Neural progenitor cell (in vitro differentiated cells): ENCODE measurements around the gene TSPAN14. TPM values are rescaled to one million over a fixed set of nuclear protein-coding genes. Genes with fewer than 3 reads are reported as not detected.
A peak's percentile ranks its signal among the peaks of the same experiment; 100 is the strongest.

Source experiments
- DNase-seq: peaks from one replicate; pipeline ENCODE4 v3.0.0-alpha.2; 2016; ENCODE audit warnings: low spot score
- H2AFZ ChIP-seq: fragments of 200-600 bp; sonication (generic); replicated peaks from 2 replicates; pipeline ENCODE4 v1.6.1; 2016; ENCODE audit warnings: antibody characterized with exemption
- H3F3A ChIP-seq: fragments of 200-600 bp; sonication (generic); 2 replicates; pipeline ENCODE4 v1.6.1; 2016; ENCODE audit warnings: antibody characterized with exemption, low read depth
- H3K27ac ChIP-seq: fragments of 200-600 bp; sonication (generic); 2 replicates; pipeline ENCODE4 v1.5.1; 2016; ENCODE audit warnings: mild to moderate bottlenecking
- H3K27me3 ChIP-seq: fragments of 200-600 bp; sonication (generic); 2 replicates; pipeline ENCODE4 v1.6.1; 2016; ENCODE audit warnings: mild to moderate bottlenecking, moderate library complexity
- H3K36me3 ChIP-seq: fragments of 200-600 bp; sonication (generic); 2 replicates; pipeline ENCODE4 v1.5.1; 2016
- H3K4me1 ChIP-seq: fragments of 200-600 bp; sonication (generic); 2 replicates; pipeline ENCODE4 v1.6.1; 2016; ENCODE audit warnings: mixed run types
- H3K4me2 ChIP-seq: fragments of 200-600 bp; sonication (generic); 2 replicates; pipeline ENCODE4 v1.6.1; 2016
- H3K4me3 ChIP-seq: fragments of 200-600 bp; sonication (generic); 2 replicates; pipeline ENCODE4 v1.5.1; 2016
- H3K79me2 ChIP-seq: fragments of 200-600 bp; sonication (generic); 2 replicates; pipeline ENCODE4 v1.6.1; 2016; ENCODE audit warnings: low read depth
- H3K9ac ChIP-seq: fragments of 200-600 bp; sonication (generic); 2 replicates; pipeline ENCODE4 v1.6.1; 2016
- H3K9me3 ChIP-seq: fragments of 200-600 bp; sonication (generic); 2 replicates; pipeline ENCODE4 v1.5.1; 2016; ENCODE audit warnings: low read depth
- H4K20me1 ChIP-seq: fragments of 200-600 bp; sonication (generic); 2 replicates; pipeline ENCODE4 v1.6.1; 2016; ENCODE audit warnings: low read depth
- H3K27ac Mint-ChIP-seq: 3 replicates; pipeline ENCODE4 v1.8.0; 2021; ENCODE audit warnings: mixed read lengths
- H3K27me3 Mint-ChIP-seq: 2 replicates; pipeline ENCODE4 v1.8.0; 2022; ENCODE audit warnings: low read depth, mild to moderate bottlenecking, inconsistent platforms, moderate library complexity, mixed read lengths; ENCODE audit not compliant: insufficient read depth
- H3K36me3 Mint-ChIP-seq: 3 replicates; pipeline ENCODE4 v1.8.0; 2021; ENCODE audit warnings: mixed read lengths
- H3K4me1 Mint-ChIP-seq: 3 replicates; pipeline ENCODE4 v1.8.0; 2021; ENCODE audit warnings: mixed read lengths
- H3K4me3 Mint-ChIP-seq: 3 replicates; pipeline ENCODE4 v1.8.0; 2021; ENCODE audit warnings: mild to moderate bottlenecking, moderate library complexity, mixed read lengths
- H3K9me3 Mint-ChIP-seq: 3 replicates; pipeline ENCODE4 v1.8.0; 2020; ENCODE audit warnings: mixed read lengths
- EZH2 ChIP-seq: fragments of 200-600 bp; sonication (generic); IDR thresholded peaks from 2 replicates; pipeline ENCODE4 v1.6.1; 2017; ENCODE audit warnings: antibody characterized with exemption, mild to moderate bottlenecking, moderate library complexity
- EZH2phosphoT487 ChIP-seq: fragments of 200-600 bp; sonication (generic); IDR thresholded peaks from 2 replicates; pipeline ENCODE4 v1.6.1; 2017; ENCODE audit warnings: antibody characterized with exemption
- total RNA-seq: library from RNA; depleted of rRNA; stranded (reverse); fragments of >200 nt; gene quantifications from 2 replicates; pipeline ENCODE4 v1.2.3, GENCODE V29; 2015; ENCODE audit warnings: low replicate concordance
- TF ChIP-seq, protein P1 (sequence below): fragments of 200-600 bp; sonication (generic); IDR thresholded peaks from 2 replicates; pipeline ENCODE4 v1.5.1; 2017; ENCODE audit warnings: antibody characterized with exemption, mild to moderate bottlenecking

Gene TSPAN14
- total RNA-seq, 1 donor from 2014 or later: 32.7 TPM

DNA sequence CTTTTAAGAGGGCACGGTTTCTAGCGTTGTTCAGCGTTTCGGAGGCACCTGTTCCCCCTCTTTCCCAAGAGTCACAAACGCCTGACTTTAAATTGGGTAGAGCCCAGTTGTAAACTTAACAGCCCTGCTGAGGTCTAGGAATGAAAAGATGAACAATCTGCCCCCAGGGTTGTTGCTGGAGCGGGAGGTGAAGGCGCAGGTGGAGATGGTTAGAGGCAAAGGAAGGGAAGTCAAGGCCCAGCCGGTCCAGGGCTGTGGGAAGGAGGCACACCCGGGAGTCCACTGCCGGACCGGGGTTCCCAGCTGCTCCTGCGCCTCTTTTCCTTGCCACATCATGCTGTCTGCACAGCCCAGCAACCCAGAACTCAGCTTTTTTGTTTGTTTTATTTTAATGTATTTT is 45.0 kb upstream of the TSPAN14 start:
- peaks cover 57% of the 10 kb centered on the region for H3K79me2 ChIP-seq
- TF ChIP-seq, protein P1, sequence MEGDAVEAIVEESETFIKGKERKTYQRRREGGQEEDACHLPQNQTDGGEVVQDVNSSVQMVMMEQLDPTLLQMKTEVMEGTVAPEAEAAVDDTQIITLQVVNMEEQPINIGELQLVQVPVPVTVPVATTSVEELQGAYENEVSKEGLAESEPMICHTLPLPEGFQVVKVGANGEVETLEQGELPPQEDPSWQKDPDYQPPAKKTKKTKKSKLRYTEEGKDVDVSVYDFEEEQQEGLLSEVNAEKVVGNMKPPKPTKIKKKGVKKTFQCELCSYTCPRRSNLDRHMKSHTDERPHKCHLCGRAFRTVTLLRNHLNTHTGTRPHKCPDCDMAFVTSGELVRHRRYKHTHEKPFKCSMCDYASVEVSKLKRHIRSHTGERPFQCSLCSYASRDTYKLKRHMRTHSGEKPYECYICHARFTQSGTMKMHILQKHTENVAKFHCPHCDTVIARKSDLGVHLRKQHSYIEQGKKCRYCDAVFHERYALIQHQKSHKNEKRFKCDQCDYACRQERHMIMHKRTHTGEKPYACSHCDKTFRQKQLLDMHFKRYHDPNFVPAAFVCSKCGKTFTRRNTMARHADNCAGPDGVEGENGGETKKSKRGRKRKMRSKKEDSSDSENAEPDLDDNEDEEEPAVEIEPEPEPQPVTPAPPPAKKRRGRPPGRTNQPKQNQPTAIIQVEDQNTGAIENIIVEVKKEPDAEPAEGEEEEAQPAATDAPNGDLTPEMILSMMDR: no peak
- no peak for TF ChIP-seq EZH2phosphoT487
- TF ChIP-seq EZH2: no peak
- no peak overlapping the region for H3K27ac Mint-ChIP-seq

DNA sequence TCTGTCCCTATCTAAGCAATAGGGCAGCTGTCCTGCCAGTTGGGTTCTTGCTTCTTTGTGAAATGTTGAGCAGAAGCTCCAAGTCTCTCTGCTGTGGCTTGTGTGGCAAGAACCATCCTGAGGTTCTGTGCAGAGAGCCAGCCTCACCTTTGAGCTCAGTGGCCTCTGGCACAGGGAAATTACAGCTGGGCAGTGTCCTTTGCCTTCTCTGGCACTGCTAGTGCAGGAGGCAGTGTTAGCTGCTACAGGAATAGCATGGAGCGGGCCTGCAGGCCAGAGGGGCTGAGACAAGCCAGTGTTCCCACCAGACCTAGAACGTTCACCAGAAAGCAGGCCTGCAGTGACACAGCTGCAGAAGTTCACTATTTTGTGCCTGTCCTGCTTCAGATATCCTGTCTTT is 44.0 kb upstream of the TSPAN14 start:
- Mint-ChIP-seq H3K36me3 (peaks cover 25% of the 10 kb centered on the region), H3K9me3 (no peaks in the 10 kb centered on the region), H3K4me3 (peak overlapping the region; percentile 88), H3K27me3 (peaks cover 6% of the 10 kb centered on the region), H3K27ac (no peak overlapping the region), H3K4me1 (peaks cover 74% of the 10 kb centered on the region)
- Histone ChIP-seq H3K27ac (no peak overlapping the region), H3K9me3 (no peaks in the 10 kb centered on the region), H3K4me3 (peak overlapping the region; percentile 63), H3K27me3 (peaks cover 12% of the 10 kb centered on the region), H3F3A (peaks cover 7% of the 10 kb centered on the region), H3K79me2 (peaks cover 67% of the 10 kb centered on the region), H2AFZ (no peak overlapping the region), H3K4me1 (peaks cover 72% of the 10 kb centered on the region), H4K20me1 (peaks cover 62% of the 10 kb centered on the region), H3K36me3 (no peaks in the 10 kb centered on the region), H3K4me2 (peak overlapping the region; percentile 95), H3K9ac (no peak overlapping the region)
- no peak for DNase-seq
- TF ChIP-seq EZH2phosphoT487 (no peak), EZH2 (no peak)
- TF ChIP-seq, protein P1: no peak

More for the DNA sequence above, 45.0 kb upstream of the TSPAN14 start:
- H3F3A ChIP-seq: peaks cover 7% of the 10 kb centered on the region
- H3K9ac ChIP-seq: peak overlapping the region; percentile 34
- H3K4me3 ChIP-seq: peak overlapping the region; percentile 63
- H3K9me3 ChIP-seq: no peaks in the 10 kb centered on the region
- peaks cover 12% of the 10 kb centered on the region for H3K27me3 ChIP-seq
- Mint-ChIP-seq H3K36me3 (peaks cover 22% of the 10 kb centered on the region), H3K9me3 (no peaks in the 10 kb centered on the region), H3K4me3 (peak overlapping the region; percentile 88), H3K27me3 (peaks cover 6% of the 10 kb centered on the region), H3K4me1 (peaks cover 64% of the 10 kb centered on the region)
- peaks cover 52% of the 10 kb centered on the region for H4K20me1 ChIP-seq
- no peak for DNase-seq
- peak overlapping the region; percentile 94 for H2AFZ ChIP-seq
- peaks cover 64% of the 10 kb centered on the region for H3K4me1 ChIP-seq
- H3K27ac ChIP-seq: no peak overlapping the region
- H3K36me3 ChIP-seq: no peaks in the 10 kb centered on the region
- H3K4me2 ChIP-seq: peak overlapping the region; percentile 95

DNA sequence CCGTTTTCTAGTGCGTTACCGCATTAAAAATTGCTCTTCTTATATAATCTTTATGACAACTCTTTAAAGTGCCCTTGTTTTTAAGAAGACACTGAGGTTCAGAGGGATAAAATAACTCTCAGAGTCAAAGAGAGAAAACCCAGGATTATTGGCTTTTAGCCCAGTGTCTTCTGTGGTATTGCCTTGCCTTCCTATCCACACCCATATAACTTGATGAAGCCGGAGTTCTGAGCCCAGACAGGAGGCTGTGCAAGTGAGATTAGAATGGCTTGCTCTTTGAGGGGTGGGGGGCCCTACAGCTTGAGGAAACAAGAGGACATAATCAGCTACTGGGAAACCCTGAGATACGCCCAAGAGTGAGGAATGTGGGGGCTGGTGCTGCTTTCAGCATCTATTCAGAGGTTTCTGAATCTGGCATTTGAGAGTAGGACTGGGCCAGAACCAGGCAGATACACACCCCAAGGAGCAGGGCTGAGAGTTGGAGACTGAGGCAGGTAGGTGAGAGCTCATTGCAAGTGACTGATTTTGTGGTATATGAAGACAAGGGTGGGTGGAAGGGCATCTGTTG is 43.4 kb upstream of the TSPAN14 start:
- Mint-ChIP-seq H3K4me3 (peak overlapping the region; percentile 48), H3K27me3 (peaks cover 6% of the 10 kb centered on the region), H3K27ac (peak overlapping the region; percentile 15), H3K36me3 (peaks cover 25% of the 10 kb centered on the region), H3K4me1 (peaks cover 74% of the 10 kb centered on the region), H3K9me3 (no peaks in the 10 kb centered on the region)
- no peak overlapping the region for H2AFZ ChIP-seq
- H3K9me3 ChIP-seq: no peaks in the 10 kb centered on the region
- TF ChIP-seq EZH2: no peak
- TF ChIP-seq EZH2phosphoT487: no peak
- TF ChIP-seq, protein P1: no peak
- peaks cover 12% of the 10 kb centered on the region for H3K27me3 ChIP-seq
- peaks cover 72% of the 10 kb centered on the region for H3K4me1 ChIP-seq
- H3K9ac ChIP-seq: no peak overlapping the region
- H3K4me2 ChIP-seq: peak overlapping the region; percentile 95
- no peak for DNase-seq
- peaks cover 5% of the 10 kb centered on the region for H3F3A ChIP-seq
- no peak overlapping the region for H3K27ac ChIP-seq
- H4K20me1 ChIP-seq: peaks cover 67% of the 10 kb centered on the region
- peaks cover 72% of the 10 kb centered on the region for H3K79me2 ChIP-seq
- H3K4me3 ChIP-seq: no peak overlapping the region
- H3K36me3 ChIP-seq: no peaks in the 10 kb centered on the region
